GM18909 (cell line): Measurements from ENCODE around the gene M6PR.
"Not testable (repeated sequence)": the region's sequence is repeated elsewhere in the genome, so short reads cannot be mapped to it uniquely, and the experiment has no call there.

Experiments
- ATAC-seq: cut with Tn5 transposase; IDR thresholded peaks from one replicate; pipeline ENCODE4 v1.9.1; 2021; ENCODE audit warnings: mild to moderate bottlenecking; ENCODE audit not compliant: unreplicated experiment, poor library complexity

Gene M6PR

GRCh38 chr12:8951744-8952143 lies 2.3 kb upstream of the M6PR start:
- no peak for ATAC-seq

- ATAC-seq, result no peak
These were observed 1.4 kb upstream of the M6PR start for GRCh38 chr12:8950702-8951478.

GRCh38 chr12:8950221-8950527 lies 729 bp upstream of the M6PR start:
- ATAC-seq, result no peak

GRCh38 chr12:8948701-8949341 lies 624 bp downstream of the M6PR start:
- no peak for ATAC-seq

GRCh38 chr12:8947737-8948136 lies 1.7 kb downstream of the M6PR start:
- ATAC-seq, result no peak

- no peak for ATAC-seq
These were observed 2.7 kb downstream of the M6PR start for GRCh38 chr12:8946733-8947132.

- no peak for ATAC-seq
These were observed 5.8 kb downstream of the M6PR start for GRCh38 chr12:8943565-8944186.

- no peak for ATAC-seq
These were observed 7.6 kb downstream of the M6PR start for GRCh38 chr12:8941691-8942478.

GRCh38 chr12:8937842-8938442 lies 11.5 kb downstream of the M6PR start:
- ATAC-seq, result not testable (repeated sequence)

GRCh38 chr12:8936735-8937134 lies 12.7 kb downstream of the M6PR start:
- no peak for ATAC-seq

GRCh38 chr12:8934080-8934479 lies 15.4 kb downstream of the M6PR start:
- ATAC-seq, result not testable (repeated sequence)

GRCh38 chr12:8932464-8932863 lies 17.0 kb downstream of the M6PR start:
- ATAC-seq, result not testable (repeated sequence)

- ATAC-seq, result not testable (repeated sequence)
These were observed 18.7 kb downstream of the M6PR start for GRCh38 chr12:8930655-8931323.

- ATAC-seq, result no peak
These were observed 26.9 kb downstream of the M6PR start for GRCh38 chr12:8922544-8922943.

GRCh38 chr12:8919643-8920042 lies 29.8 kb downstream of the M6PR start:
- ATAC-seq, result not testable (repeated sequence)

- no peak for ATAC-seq
These were observed 31.7 kb downstream of the M6PR start for GRCh38 chr12:8917751-8918150.

- no peak for ATAC-seq
These were observed 32.4 kb downstream of the M6PR start for GRCh38 chr12:8917031-8917430.

- no peak for ATAC-seq
These were observed 33.3 kb downstream of the M6PR start for GRCh38 chr12:8916154-8916553.

GRCh38 chr12:8914716-8915526 lies 34.5 kb downstream of the M6PR start:
- ATAC-seq, result peak; percentile 61
